Gastrocnemius medialis (tissue), 4 donors: ENCODE measurements around the gene SLC6A6.

Experiments used
- CTCF ChIP-seq, 5 experiments: fragments of 450-650 bp in 3 of 5; fragments of 200-600 bp in 2 of 5; sonication (generic) in 2 of 5; IDR thresholded peaks in 4 of 5; conservative IDR thresholded peaks in 1 of 5; 1 replicate in 4 of 5; 2 replicates in 1 of 5; pipeline ENCODE4 v1.5.1; 2016 to 2019; ENCODE audit warnings: antibody characterized with exemption in 5 of 5, mild to moderate bottlenecking in 3 of 5, moderate library complexity in 3 of 5
- POLR2A ChIP-seq, 2 donors: fragments of 450-650 bp; IDR thresholded peaks; one replicate each; pipeline ENCODE4 v1.6.1; 2017; ENCODE audit warnings: antibody characterized with exemption in 2 of 2, mild to moderate bottlenecking in 2 of 2, moderate library complexity in 2 of 2

- no peak for TF ChIP-seq CTCF (IDR thresholded peaks at IDR 0.05 in 4 of 5, conservative IDR thresholded peaks at IDR 0.05 in 1 of 5)
- TF ChIP-seq POLR2A (IDR thresholded peaks at IDR 0.05) = no peak
Measured at GRCh38 chr3:14455571-14456317, 53.3 kb downstream of the SLC6A6 start.
